Measurements from ENCODE around the gene FOXP2. TPM values are rescaled to one million over a fixed set of nuclear protein-coding genes. Genes with fewer than 3 reads are reported as not detected.

The FOXP2 gene
- total RNA-seq, 1 donor from 2014 or later: 1.1 TPM

DNA sequence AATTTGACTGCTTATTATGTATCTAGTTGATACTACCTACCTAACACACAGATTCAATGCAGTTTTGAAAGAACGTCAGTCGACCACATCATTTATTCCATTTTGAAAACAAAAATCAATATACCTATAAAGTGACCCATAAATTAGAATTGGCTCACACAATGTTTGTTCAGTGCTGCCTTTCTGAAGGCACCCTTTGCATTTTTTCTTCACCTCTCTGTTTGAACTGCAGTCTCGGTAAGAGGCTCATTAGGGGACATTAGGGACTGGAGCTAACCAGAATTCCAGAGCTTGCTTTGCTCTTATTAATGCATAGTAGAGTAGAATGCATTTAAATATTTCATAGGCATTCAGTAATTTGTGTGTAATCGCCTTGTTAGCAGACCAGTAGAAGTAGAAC is 234.1 kb downstream of the FOXP2 start:
- Mint-ChIP-seq H3K4me3 (no peak overlapping the region), H3K27ac (no peak overlapping the region), H3K36me3 (no peaks in the 10 kb centered on the region), H3K4me1 (peaks cover 19% of the 10 kb centered on the region), H3K9me3 (no peaks in the 10 kb centered on the region), H3K27me3 (ENCODE audit: insufficient read depth, low read depth) (no peaks in the 10 kb centered on the region)
- H3F3A ChIP-seq (ENCODE audit: low read depth): no peaks in the 10 kb centered on the region
- H3K4me1 ChIP-seq: peaks cover 7% of the 10 kb centered on the region
- H3K27me3 ChIP-seq: no peaks in the 10 kb centered on the region
- H4K20me1 ChIP-seq (ENCODE audit: low read depth): no peaks in the 10 kb centered on the region
- TF ChIP-seq, protein P1, sequence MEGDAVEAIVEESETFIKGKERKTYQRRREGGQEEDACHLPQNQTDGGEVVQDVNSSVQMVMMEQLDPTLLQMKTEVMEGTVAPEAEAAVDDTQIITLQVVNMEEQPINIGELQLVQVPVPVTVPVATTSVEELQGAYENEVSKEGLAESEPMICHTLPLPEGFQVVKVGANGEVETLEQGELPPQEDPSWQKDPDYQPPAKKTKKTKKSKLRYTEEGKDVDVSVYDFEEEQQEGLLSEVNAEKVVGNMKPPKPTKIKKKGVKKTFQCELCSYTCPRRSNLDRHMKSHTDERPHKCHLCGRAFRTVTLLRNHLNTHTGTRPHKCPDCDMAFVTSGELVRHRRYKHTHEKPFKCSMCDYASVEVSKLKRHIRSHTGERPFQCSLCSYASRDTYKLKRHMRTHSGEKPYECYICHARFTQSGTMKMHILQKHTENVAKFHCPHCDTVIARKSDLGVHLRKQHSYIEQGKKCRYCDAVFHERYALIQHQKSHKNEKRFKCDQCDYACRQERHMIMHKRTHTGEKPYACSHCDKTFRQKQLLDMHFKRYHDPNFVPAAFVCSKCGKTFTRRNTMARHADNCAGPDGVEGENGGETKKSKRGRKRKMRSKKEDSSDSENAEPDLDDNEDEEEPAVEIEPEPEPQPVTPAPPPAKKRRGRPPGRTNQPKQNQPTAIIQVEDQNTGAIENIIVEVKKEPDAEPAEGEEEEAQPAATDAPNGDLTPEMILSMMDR (IDR thresholded peaks at IDR 0.05): no peak
- H3K9ac ChIP-seq: no peak overlapping the region
- H3K4me2 ChIP-seq: no peak overlapping the region
- DNase-seq (ENCODE audit: low spot score): no peak
- no peaks in the 10 kb centered on the region for H3K9me3 ChIP-seq (ENCODE audit: low read depth)
- H3K79me2 ChIP-seq (ENCODE audit: low read depth): no peaks in the 10 kb centered on the region
- no peaks in the 10 kb centered on the region for H3K36me3 ChIP-seq
- H2AFZ ChIP-seq (replicated peaks): no peak overlapping the region
- no peak overlapping the region for H3K27ac ChIP-seq
- no peak overlapping the region for H3K4me3 ChIP-seq

DNA sequence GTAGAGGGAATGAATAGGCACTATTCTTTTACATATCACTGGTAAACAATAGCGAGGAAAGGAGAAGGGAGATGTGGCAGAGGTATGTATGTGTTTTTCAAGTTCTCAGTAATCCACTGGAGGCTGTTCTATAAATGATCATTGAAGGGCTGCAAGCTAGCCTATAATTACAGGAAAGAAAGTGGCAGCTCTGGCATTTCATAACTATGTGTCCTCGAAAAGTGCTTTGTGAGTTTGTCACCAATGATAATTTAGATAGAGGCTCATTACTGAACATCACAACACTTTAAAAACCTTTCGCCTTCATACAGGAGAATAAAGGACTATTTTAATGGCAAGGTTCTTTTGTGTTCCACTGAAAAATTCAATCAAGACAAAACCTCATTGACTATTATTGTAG is 235.1 kb downstream of the FOXP2 start:
- no peak overlapping the region for H3K4me3 Mint-ChIP-seq
- Histone ChIP-seq H3F3A (ENCODE audit: low read depth) (no peaks in the 10 kb centered on the region), H3K4me2 (no peak overlapping the region)

GRCh38 chr7:114650491-114650890 is 235.9 kb downstream of the FOXP2 start:
- no peak overlapping the region for H3K4me2 ChIP-seq
- TF ChIP-seq EZH2phosphoT487 (IDR thresholded peaks at IDR 0.05) (no peak), EZH2 (IDR thresholded peaks at IDR 0.05) (no peak)
- TF ChIP-seq, protein P1 (IDR thresholded peaks at IDR 0.05): no peak
- H3F3A ChIP-seq (ENCODE audit: low read depth): no peaks in the 10 kb centered on the region
- no peaks in the 10 kb centered on the region for H3K36me3 Mint-ChIP-seq
- H3K9me3 ChIP-seq (ENCODE audit: low read depth): no peaks in the 10 kb centered on the region
- no peak overlapping the region for H3K4me3 Mint-ChIP-seq
- H3K9me3 Mint-ChIP-seq: no peaks in the 10 kb centered on the region
- no peaks in the 10 kb centered on the region for H3K36me3 ChIP-seq
- peaks cover 11% of the 10 kb centered on the region for H3K4me1 Mint-ChIP-seq
- H3K27ac ChIP-seq: no peak overlapping the region
- no peaks in the 10 kb centered on the region for H3K27me3 ChIP-seq
- H3K4me3 ChIP-seq: no peak overlapping the region
- H3K9ac ChIP-seq: no peak overlapping the region
- no peak overlapping the region for H3K27ac Mint-ChIP-seq
- no peak overlapping the region for H2AFZ ChIP-seq (replicated peaks)
- no peaks in the 10 kb centered on the region for H3K79me2 ChIP-seq (ENCODE audit: low read depth)
- H3K27me3 Mint-ChIP-seq (ENCODE audit: insufficient read depth, low read depth): no peaks in the 10 kb centered on the region
- H3K4me1 ChIP-seq: peaks cover 3% of the 10 kb centered on the region
- no peak for DNase-seq (ENCODE audit: low spot score)
- no peaks in the 10 kb centered on the region for H4K20me1 ChIP-seq (ENCODE audit: low read depth)

More for the DNA sequence above, 235.1 kb downstream of the FOXP2 start:
- Histone ChIP-seq H3K27ac (no peak overlapping the region), H2AFZ (replicated peaks) (no peak overlapping the region), H4K20me1 (ENCODE audit: low read depth) (no peaks in the 10 kb centered on the region), H3K9me3 (ENCODE audit: low read depth) (no peaks in the 10 kb centered on the region), H3K36me3 (no peaks in the 10 kb centered on the region), H3K27me3 (no peaks in the 10 kb centered on the region), H3K9ac (no peak overlapping the region), H3K79me2 (ENCODE audit: low read depth) (no peaks in the 10 kb centered on the region), H3K4me3 (no peak overlapping the region), H3K4me1 (peaks cover 7% of the 10 kb centered on the region)
- no peaks in the 10 kb centered on the region for H3K36me3 Mint-ChIP-seq
- no peaks in the 10 kb centered on the region for H3K9me3 Mint-ChIP-seq
- no peak for DNase-seq (ENCODE audit: low spot score)
- H3K4me1 Mint-ChIP-seq: peaks cover 15% of the 10 kb centered on the region
- TF ChIP-seq EZH2 (IDR thresholded peaks at IDR 0.05) (no peak), EZH2phosphoT487 (IDR thresholded peaks at IDR 0.05) (no peak)
- TF ChIP-seq, protein P1 (IDR thresholded peaks at IDR 0.05): no peak
- H3K27ac Mint-ChIP-seq: no peak overlapping the region
- H3K27me3 Mint-ChIP-seq (ENCODE audit: insufficient read depth, low read depth): no peaks in the 10 kb centered on the region
